HepG2 (cell line): Measurements from ENCODE around the gene MTIF2. TPM values are rescaled to one million over a fixed set of nuclear protein-coding genes. Genes with fewer than 3 reads are reported as not detected.

Experiments used
- ATAC-seq: fragments of 200-7000 bp; cut with Tn5 transposase; 3 replicates; pipeline ENCODE4 v1.9.1; 2020; ENCODE audit warnings: mild to moderate bottlenecking, moderate library complexity
- BruUV-seq: library from RNA; stranded (reverse); fragments of 400-500 nt; replicated peaks from 2 replicates; lab custom pipeline; 2021; lab: Mats Ljungman, UMichigan
- CTCF ChIA-PET: fragments of 300-600 bp; formaldehyde crosslinking; extraction: SDS; loops from one replicate; lab custom pipeline; 2021; ENCODE audit warnings: low total read pairs, inconsistent platforms, low intra/inter-chr PET ratio; lab: Yijun Ruan, JAX
- POLR2A ChIA-PET: fragments of 350-600 bp; sonication (Branson Sonifier 250); formaldehyde crosslinking; loops from one replicate; lab custom pipeline; 2020; ENCODE audit warnings: antibody characterized with exemption, inconsistent platforms; lab: Yijun Ruan, JAX
- DNase-seq: peaks from one replicate; pipeline ENCODE4 v3.0.0-alpha.2; 2015; ENCODE audit warnings: low spot score
- FAIRE-seq: peaks from 3 replicates; lab custom pipeline; 2011; peaks lifted over from hg19 to GRCh38; lab: Jason Lieb, UNC
- H2AFZ ChIP-seq: one replicate; pipeline ENCODE4 v1.6.1; 2011; ENCODE audit warnings: low read length, inconsistent platforms
- H3K27ac ChIP-seq: fragments of 300-600 bp; 3 replicates; pipeline ENCODE4 v1.8.0; 2011; ENCODE audit warnings: mixed run types, mild to moderate bottlenecking, mixed read lengths, low read length, inconsistent platforms; ENCODE audit not compliant: insufficient read depth; ENCODE audit errors: extremely low read length
- H3K27me3 ChIP-seq, 2 experiments: fragments of 200-600 bp in 1 of 2; 2 replicates in 1 of 2; 3 replicates in 1 of 2; pipeline versions ENCODE4 v1.6.0 to v1.8.0; 2011; ENCODE audit warnings: low read length in 2 of 2, mild to moderate bottlenecking in 2 of 2, moderate library complexity in 2 of 2, inconsistent platforms in 1 of 2; ENCODE audit not compliant: insufficient read depth in 2 of 2, control insufficient read depth in 1 of 2
- H3K36me3 ChIP-seq, 2 experiments: fragments of 200-600 bp in 1 of 2; replicated peaks in 1 of 2; 2 replicates in 1 of 2; 3 replicates in 1 of 2; pipeline versions ENCODE4 v1.5.1 to v1.8.0; 2011; ENCODE audit warnings: low read length in 2 of 2, inconsistent platforms in 1 of 2; ENCODE audit not compliant: insufficient read depth in 2 of 2, control insufficient read depth in 1 of 2
- H3K4me1 ChIP-seq: 2 replicates; pipeline ENCODE4 v1.5.1; 2012; ENCODE audit warnings: low read length, inconsistent platforms; ENCODE audit not compliant: insufficient read depth
- H3K4me2 ChIP-seq: 2 replicates; pipeline ENCODE4 v1.6.0; 2011; ENCODE audit warnings: low read depth, low read length, inconsistent platforms
- H3K4me3 ChIP-seq, 3 experiments: fragments of 200-600 bp in 1 of 3; sonication (generic), shearing (Covaris generic) in 1 of 3; replicated peaks in 1 of 3; 2 replicates each; pipeline ENCODE4 v1.5.1; 2011 to 2016; ENCODE audit warnings: low read length in 3 of 3, inconsistent platforms in 2 of 3, low read depth in 2 of 3, mild to moderate bottlenecking in 2 of 3, control low read depth in 1 of 3, mixed read lengths in 1 of 3; ENCODE audit not compliant: insufficient read depth in 1 of 3
- H3K79me2 ChIP-seq: one replicate; pipeline ENCODE4 v1.6.1; 2011; ENCODE audit warnings: low read length, inconsistent platforms; ENCODE audit not compliant: insufficient read depth
- H3K9ac ChIP-seq: 2 replicates; pipeline ENCODE4 v1.6.0; 2011; ENCODE audit warnings: mild to moderate bottlenecking, low read depth, low read length, inconsistent platforms; ENCODE audit not compliant: insufficient read depth
- H3K9me3 ChIP-seq: 2 replicates; pipeline ENCODE4 v1.5.1; 2012; ENCODE audit warnings: mild to moderate bottlenecking, low read length
- H4K20me1 ChIP-seq: 2 replicates; pipeline ENCODE4 v1.6.0; 2011; ENCODE audit warnings: inconsistent platforms, mild to moderate bottlenecking, low read length, moderate library complexity; ENCODE audit not compliant: insufficient read depth
- ATRX ChIP-seq: sonication (generic); formaldehyde crosslinking; IDR thresholded peaks from 2 replicates; pipeline ENCODE4 v1.4.0; 2020; ENCODE audit warnings: missing genetic modification reagents, borderline replicate concordance
- POGZ ChIP-seq: sonication (generic); formaldehyde crosslinking; IDR thresholded peaks from 2 replicates; pipeline ENCODE4 v1.4.0; 2020; ENCODE audit warnings: mild to moderate bottlenecking, missing genetic modification reagents
- POLR2AphosphoS2 ChIP-seq: IDR thresholded peaks from 2 replicates; pipeline ENCODE4 v1.6.1; 2011; ENCODE audit warnings: low read depth, low read length, improper control_type of control experiment
- SOX13 ChIP-seq, 3 experiments: fragments of 450-650 bp in 1 of 3; sonication (generic) in 1 of 3; formaldehyde crosslinking in 1 of 3; IDR thresholded peaks in 2 of 3; conservative IDR thresholded peaks in 1 of 3; 2 replicates each; pipeline versions ENCODE4 v1.5.0 to v1.6.1; 2016 to 2020; ENCODE audit warnings: antibody characterized with exemption in 1 of 3, mild to moderate bottlenecking in 1 of 3, missing compliant biosample characterization in 1 of 3, missing genetic modification reagents in 1 of 3, moderate library complexity in 1 of 3
- STAT5B ChIP-seq: sonication (generic); formaldehyde crosslinking; IDR thresholded peaks from 2 replicates; pipeline ENCODE4 v1.4.0; 2020; ENCODE audit warnings: missing genetic modification reagents
- SUZ12 ChIP-seq: fragments of 150-350 bp; IDR thresholded peaks from 2 replicates; pipeline ENCODE4 v1.6.1; 2014; ENCODE audit warnings: low read depth, low read length
- ZFP90 ChIP-seq: sonication (generic); formaldehyde crosslinking; IDR thresholded peaks from 2 replicates; pipeline ENCODE4 v1.8.0; 2022; ENCODE audit warnings: missing genetic modification reagents, mild to moderate bottlenecking, inconsistent platforms, borderline replicate concordance
- ZNF850 ChIP-seq: sonication (generic); formaldehyde crosslinking; conservative IDR thresholded peaks from 2 replicates; pipeline ENCODE4 v1.9.0; 2021; ENCODE audit warnings: mild to moderate bottlenecking, missing genetic modification reagents
- in situ Hi-C: cut with HindIII; loops from 2 replicates; pipeline ENCODE4 v1.10.0; 2017; ENCODE audit warnings: low pct_unique_long_range_greater_than_20kb; ENCODE audit not compliant: extremely low pct_ligation_motif_present
- intact Hi-C: fragments of 100-400 bp; cut with micrococcal nuclease; formaldehyde crosslinking; loops from one replicate; pipeline ENCODE4 v1.10.0; 2022; ENCODE audit not compliant: unreplicated experiment
- polyA plus RNA-seq, 8 experiments: library from polyadenylated mRNA; depleted of rRNA in 3 of 8; stranded (reverse) in 7 of 8; unstranded in 1 of 8; fragments of >200 nt; fragmentation: Illumina TruSeq in 4 of 8; extraction: Trizol in 4 of 8; gene quantifications; 2 replicates each; pipeline versions ENCODE4 v1.2.1 to v1.2.3, GENCODE V29; 2011 to 2016; ENCODE audit warnings: low read depth in 4 of 8, missing spikeins in 1 of 8, mixed read lengths in 1 of 8; ENCODE audit not compliant: insufficient read depth in 1 of 8
- total RNA-seq, 5 experiments: library from RNA; depleted of rRNA; stranded (reverse); fragments of >200 nt; fragmentation: Illumina TruSeq; extraction: Trizol; gene quantifications; 2 replicates each; pipeline ENCODE4 v1.2.3, GENCODE V29; 2016; ENCODE audit warnings: low read depth in 1 of 5
- TF ChIP-seq, protein P1 (sequence below): IDR thresholded peaks from 2 replicates; pipeline ENCODE4 v1.6.1; 2012; ENCODE audit warnings: inconsistent platforms
- TF ChIP-seq, protein P2 (sequence below): sonication (generic); formaldehyde crosslinking; IDR thresholded peaks from 2 replicates; pipeline ENCODE4 v1.4.0; 2020; ENCODE audit warnings: missing genetic modification reagents
- TF ChIP-seq, protein P3 (sequence below): sonication (generic); formaldehyde crosslinking; IDR thresholded peaks from 2 replicates; pipeline ENCODE4 v1.5.1; 2020; ENCODE audit warnings: mild to moderate bottlenecking, missing genetic modification reagents, moderate library complexity
- TF ChIP-seq, protein P4 (sequence below): IDR thresholded peaks from 2 replicates; pipeline ENCODE4 v1.6.1; 2016
- TF ChIP-seq, protein P5 (sequence below): IDR thresholded peaks from 2 replicates; pipeline ENCODE4 v1.6.1; 2012; ENCODE audit warnings: low read depth, low read length, improper control_type of control experiment

The MTIF2 gene
- total and polyA plus RNA-seq, 2 of the 13 experiments (the other 11 are each of a cell fraction or from before 2014, with no cell fraction given): 32.1 to 92.1 TPM

DNA sequence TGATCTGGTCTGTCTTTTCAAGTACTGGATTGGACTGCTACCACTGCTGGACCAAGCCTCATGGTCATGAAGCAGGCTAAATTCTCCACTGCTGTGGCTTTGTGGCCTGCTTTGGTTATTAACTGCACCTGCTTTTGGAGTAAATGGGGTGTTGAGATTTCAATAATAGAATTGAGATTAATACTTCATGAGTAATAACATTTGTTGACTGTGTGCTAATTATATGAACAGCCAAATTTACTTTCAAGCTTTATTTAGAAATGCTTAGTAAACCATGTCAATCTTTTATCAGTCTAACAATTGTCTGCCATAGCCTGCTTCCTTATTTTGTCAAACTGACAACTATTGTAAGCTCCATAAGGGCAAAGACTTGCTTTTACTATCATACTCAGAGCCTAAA is 27.4 kb upstream of the MTIF2 start:
- no peak for FAIRE-seq
- no peak overlapping the region for H3K4me2 ChIP-seq
- H4K20me1 ChIP-seq: no peaks in the 10 kb centered on the region
- no peak overlapping the region for H3K9ac ChIP-seq
- in situ Hi-C loops: no loop called here
- ChIA-PET CTCF (no interaction called here), POLR2A (no interaction called here)
- BruUV-seq: no TSS peak
- H3K79me2 ChIP-seq: no peaks in the 10 kb centered on the region
- H2AFZ ChIP-seq: no peak overlapping the region
- no peak overlapping the region for H3K4me3 ChIP-seq
- no peaks in the 10 kb centered on the region for H3K27me3 ChIP-seq
- no peak overlapping the region for H3K27ac ChIP-seq
- ATAC-seq: no peak
- intact Hi-C loops: no loop called here
- H3K9me3 ChIP-seq: no peaks in the 10 kb centered on the region
- no peaks in the 10 kb centered on the region for H3K4me1 ChIP-seq
- H3K36me3 ChIP-seq: peaks cover 9 to 45% of the 10 kb centered on the region in 2 experiments
- TF ChIP-seq, protein P1, sequence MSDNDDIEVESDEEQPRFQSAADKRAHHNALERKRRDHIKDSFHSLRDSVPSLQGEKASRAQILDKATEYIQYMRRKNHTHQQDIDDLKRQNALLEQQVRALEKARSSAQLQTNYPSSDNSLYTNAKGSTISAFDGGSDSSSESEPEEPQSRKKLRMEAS: no peak
- TF ChIP-seq, protein P2, sequence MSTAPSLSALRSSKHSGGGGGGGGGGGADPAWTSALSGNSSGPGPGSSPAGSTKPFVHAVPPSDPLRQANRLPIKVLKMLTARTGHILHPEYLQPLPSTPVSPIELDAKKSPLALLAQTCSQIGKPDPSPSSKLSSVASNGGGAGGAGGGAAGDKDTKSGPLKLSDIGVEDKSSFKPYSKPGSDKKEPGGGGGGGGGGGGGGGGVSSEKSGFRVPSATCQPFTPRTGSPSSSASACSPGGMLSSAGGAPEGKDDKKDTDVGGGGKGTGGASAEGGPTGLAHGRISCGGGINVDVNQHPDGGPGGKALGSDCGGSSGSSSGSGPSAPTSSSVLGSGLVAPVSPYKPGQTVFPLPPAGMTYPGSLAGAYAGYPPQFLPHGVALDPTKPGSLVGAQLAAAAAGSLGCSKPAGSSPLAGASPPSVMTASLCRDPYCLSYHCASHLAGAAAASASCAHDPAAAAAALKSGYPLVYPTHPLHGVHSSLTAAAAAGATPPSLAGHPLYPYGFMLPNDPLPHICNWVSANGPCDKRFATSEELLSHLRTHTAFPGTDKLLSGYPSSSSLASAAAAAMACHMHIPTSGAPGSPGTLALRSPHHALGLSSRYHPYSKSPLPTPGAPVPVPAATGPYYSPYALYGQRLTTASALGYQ: no peak
- TF ChIP-seq, protein P3, sequence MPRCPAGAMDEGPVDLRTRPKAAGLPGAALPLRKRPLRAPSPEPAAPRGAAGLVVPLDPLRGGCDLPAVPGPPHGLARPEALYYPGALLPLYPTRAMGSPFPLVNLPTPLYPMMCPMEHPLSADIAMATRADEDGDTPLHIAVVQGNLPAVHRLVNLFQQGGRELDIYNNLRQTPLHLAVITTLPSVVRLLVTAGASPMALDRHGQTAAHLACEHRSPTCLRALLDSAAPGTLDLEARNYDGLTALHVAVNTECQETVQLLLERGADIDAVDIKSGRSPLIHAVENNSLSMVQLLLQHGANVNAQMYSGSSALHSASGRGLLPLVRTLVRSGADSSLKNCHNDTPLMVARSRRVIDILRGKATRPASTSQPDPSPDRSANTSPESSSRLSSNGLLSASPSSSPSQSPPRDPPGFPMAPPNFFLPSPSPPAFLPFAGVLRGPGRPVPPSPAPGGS: no peak
- no peak for TF ChIP-seq SUZ12
- TF ChIP-seq POGZ (CRISPR knock-in tag): no peak
- TF ChIP-seq ATRX (CRISPR knock-in tag): no peak
- no peak for TF ChIP-seq SOX13 (IDR thresholded peaks at IDR 0.05)
- no peak for TF ChIP-seq SOX13 (CRISPR knock-in tag; conservative IDR thresholded peaks at IDR 0.05 in 1 of 2, IDR thresholded peaks at IDR 0.05 in 1 of 2)
- no peak for TF ChIP-seq POLR2AphosphoS2
- TF ChIP-seq ZFP90 (CRISPR knock-in tag): no peak
- TF ChIP-seq ZNF850 (CRISPR knock-in tag): no peak
- TF ChIP-seq, protein P4, sequence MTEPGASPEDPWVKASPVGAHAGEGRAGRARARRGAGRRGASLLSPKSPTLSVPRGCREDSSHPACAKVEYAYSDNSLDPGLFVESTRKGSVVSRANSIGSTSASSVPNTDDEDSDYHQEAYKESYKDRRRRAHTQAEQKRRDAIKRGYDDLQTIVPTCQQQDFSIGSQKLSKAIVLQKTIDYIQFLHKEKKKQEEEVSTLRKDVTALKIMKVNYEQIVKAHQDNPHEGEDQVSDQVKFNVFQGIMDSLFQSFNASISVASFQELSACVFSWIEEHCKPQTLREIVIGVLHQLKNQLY: no peak
- TF ChIP-seq STAT5B (CRISPR knock-in tag): no peak
- TF ChIP-seq, protein P5, sequence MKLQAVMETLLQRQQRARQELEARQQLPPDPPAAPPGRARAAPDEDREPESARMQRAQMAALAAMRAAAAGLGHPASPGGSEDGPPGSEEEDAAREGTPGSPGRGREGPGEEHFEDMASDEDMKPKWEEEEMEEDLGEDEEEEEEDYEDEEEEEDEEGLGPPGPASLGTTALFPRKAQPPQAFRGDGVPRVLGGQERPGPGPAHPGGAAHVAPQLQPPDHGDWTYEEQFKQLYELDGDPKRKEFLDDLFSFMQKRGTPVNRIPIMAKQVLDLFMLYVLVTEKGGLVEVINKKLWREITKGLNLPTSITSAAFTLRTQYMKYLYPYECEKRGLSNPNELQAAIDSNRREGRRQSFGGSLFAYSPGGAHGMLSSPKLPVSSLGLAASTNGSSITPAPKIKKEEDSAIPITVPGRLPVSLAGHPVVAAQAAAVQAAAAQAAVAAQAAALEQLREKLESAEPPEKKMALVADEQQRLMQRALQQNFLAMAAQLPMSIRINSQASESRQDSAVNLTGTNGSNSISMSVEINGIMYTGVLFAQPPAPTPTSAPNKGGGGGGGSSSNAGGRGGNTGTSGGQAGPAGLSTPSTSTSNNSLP: no peak
- TF ChIP-seq, all 625 proteins: peak for 0
- DNase-seq: no peak
